ENCODE results near the gene ATF1. TPM values are rescaled to one million over a fixed set of nuclear protein-coding genes. Genes with fewer than 3 reads are reported as not detected.

Gene ATF1
- total RNA-seq, 1 donor from 2014 or later, result 31.3 TPM

Other genes with a start within 250 kb of the ATF1 start
- not detected in 2 replicates for gene TMPRSS12, start 78.8 kb downstream of the ATF1 start, total RNA-seq
- gene HIGD1C, start 188.4 kb downstream of the ATF1 start, total RNA-seq, result not detected in 2 replicates